K562 (cell line): ENCODE data around the gene MAP3K15. TPM values are rescaled to one million over a fixed set of nuclear protein-coding genes. Genes with fewer than 3 reads are reported as not detected.

Experiments used
- ATAC-seq: fragments of 200-7000 bp; cut with Tn5 transposase; 3 replicates; pipeline ENCODE4 v1.9.1; 2020; ENCODE audit warnings: moderate library complexity
- BruUV-seq: library from RNA; stranded (reverse); fragments of 400-500 nt; replicated peaks from 2 replicates; lab custom pipeline; 2021; lab: Mats Ljungman, UMichigan
- CTCF ChIA-PET: fragments of 300-600 bp; formaldehyde crosslinking; extraction: SDS; loops from one replicate; lab custom pipeline; 2021; ENCODE audit warnings: low intra/inter-chr PET ratio; lab: Yijun Ruan, JAX
- POLR2A ChIA-PET: fragments of 300-600, 350-650 bp; sonication (Branson Sonifier 250); formaldehyde crosslinking; extraction: SDS; loops from one replicate; lab custom pipeline; 2021; ENCODE audit warnings: antibody characterized with exemption, inconsistent platforms; lab: Yijun Ruan, JAX
- DNase-seq, 4 experiments: peaks; one replicate each; pipeline versions ENCODE4 v3.0.0 to v3.0.0-alpha.2; 2011 to 2018; ENCODE audit warnings: low spot score in 3 of 4, mixed read lengths in 3 of 4; ENCODE audit errors: extremely low read depth in 1 of 4
- FAIRE-seq: peaks from 2 replicates; lab custom pipeline; 2011; peaks lifted over from hg19 to GRCh38; lab: Jason Lieb, UNC
- H2AFZ ChIP-seq: 2 replicates; pipeline ENCODE4 v1.6.0; 2011; ENCODE audit warnings: low read depth, low read length, control low read depth, inconsistent platforms
- H3K27ac ChIP-seq: fragments of 200-600 bp; 3 replicates; pipeline ENCODE4 v1.8.0; 2011; ENCODE audit warnings: low read depth, mild to moderate bottlenecking, control low read depth, inconsistent platforms, low read length, moderate library complexity, mixed read lengths; ENCODE audit errors: extremely low read depth
- H3K27me3 ChIP-seq, 2 experiments: fragments of 300-600 bp in 1 of 2; 2 replicates in 1 of 2; 3 replicates in 1 of 2; pipeline versions ENCODE4 v1.6.0 to v1.8.0; 2011; ENCODE audit warnings: inconsistent platforms in 2 of 2, low read length in 2 of 2, mild to moderate bottlenecking in 1 of 2, mixed read lengths in 1 of 2, moderate library complexity in 1 of 2; ENCODE audit not compliant: control insufficient read depth in 2 of 2, insufficient read depth in 2 of 2
- H3K36me3 ChIP-seq: fragments of 300-600 bp; 3 replicates; pipeline ENCODE4 v1.8.0; 2011; ENCODE audit warnings: mild to moderate bottlenecking, low read length, inconsistent platforms; ENCODE audit not compliant: control insufficient read depth, insufficient read depth
- H3K4me1 ChIP-seq, 2 experiments: fragments of 200-600 bp in 1 of 2; replicated peaks in 1 of 2; 2 replicates in 1 of 2; 3 replicates in 1 of 2; pipeline versions ENCODE4 v1.5.1 to v1.8.0; 2011; ENCODE audit warnings: inconsistent platforms in 2 of 2, low read length in 2 of 2, mild to moderate bottlenecking in 1 of 2, mixed read lengths in 1 of 2, moderate library complexity in 1 of 2; ENCODE audit not compliant: control insufficient read depth in 2 of 2, insufficient read depth in 2 of 2
- H3K4me2 ChIP-seq: 2 replicates; pipeline ENCODE4 v1.6.1; 2011; ENCODE audit warnings: low read length, control low read depth, inconsistent platforms, mixed read lengths; ENCODE audit not compliant: insufficient read depth
- H3K4me3 ChIP-seq: fragments of 200-600 bp; sonication (generic), shearing (Covaris generic); 2 replicates; pipeline ENCODE4 v1.5.1; 2016; ENCODE audit warnings: control low read depth, inconsistent platforms
- H3K79me2 ChIP-seq: fragments of 200-600 bp; 3 replicates; pipeline ENCODE4 v1.8.0; 2011; ENCODE audit warnings: low read length, inconsistent platforms; ENCODE audit not compliant: control insufficient read depth, insufficient read depth
- H3K9ac ChIP-seq, 2 experiments: 2 replicates each; pipeline versions ENCODE4 v1.6.0 to v1.6.1; 2011; ENCODE audit warnings: low read depth in 2 of 2, low read length in 2 of 2, control low read depth in 1 of 2, inconsistent platforms in 1 of 2, mild to moderate bottlenecking in 1 of 2, mixed read lengths in 1 of 2; ENCODE audit not compliant: insufficient read depth in 1 of 2
- H3K9me1 ChIP-seq: one replicate; pipeline ENCODE4 v1.6.0; 2011; ENCODE audit warnings: inconsistent platforms, mild to moderate bottlenecking, low read length, moderate library complexity; ENCODE audit not compliant: control insufficient read depth, insufficient read depth
- H3K9me3 ChIP-seq: replicated peaks from 2 replicates; pipeline ENCODE4 v1.5.1; 2011; ENCODE audit warnings: low read depth, low read length, inconsistent platforms; ENCODE audit not compliant: control insufficient read depth, insufficient read depth
- H4K20me1 ChIP-seq: replicated peaks from 2 replicates; pipeline ENCODE4 v1.6.1; 2011; ENCODE audit warnings: low read length, inconsistent platforms, mixed read lengths; ENCODE audit not compliant: control insufficient read depth, insufficient read depth
- ADNP ChIP-seq: fragments of 200-800 bp; sonication (Bioruptor generic); IDR thresholded peaks from 2 replicates; pipeline ENCODE4 v1.6.1; 2016; ENCODE audit warnings: missing genetic modification characterization, missing compliant biosample characterization
- ATF1 ChIP-seq, 2 experiments: fragments of 450-650 bp in 1 of 2; IDR thresholded peaks; 2 replicates each; pipeline ENCODE4 v1.6.1; 2016; ENCODE audit warnings: missing compliant biosample characterization in 1 of 2, missing genetic modification characterization in 1 of 2
- ATF7 ChIP-seq: fragments of 450-650 bp; IDR thresholded peaks from 2 replicates; pipeline ENCODE4 v1.7.1; 2014; ENCODE audit warnings: mild to moderate bottlenecking, moderate library complexity
- EHMT2 ChIP-seq: fragments of 450-650 bp; IDR thresholded peaks from 2 replicates; pipeline ENCODE4 v1.6.1; 2018; ENCODE audit warnings: antibody characterized with exemption
- ILK ChIP-seq: fragments of 450-650 bp; IDR thresholded peaks from 2 replicates; pipeline ENCODE4 v1.6.1; 2016; ENCODE audit warnings: missing genetic modification characterization, low read depth, mild to moderate bottlenecking, missing compliant biosample characterization, moderate library complexity, borderline replicate concordance
- SIRT6 ChIP-seq: IDR thresholded peaks from one replicate; pipeline ENCODE4 v1.6.1; 2012; ENCODE audit warnings: low read depth, mild to moderate bottlenecking, control low read depth, inconsistent platforms, low read length, moderate library complexity
- SNRNP70 ChIP-seq: fragments of 200-400 bp; formaldehyde crosslinking; optimal IDR thresholded peaks from 2 replicates; pipeline ENCODE3; 2017; ENCODE audit warnings: low read depth, low read length
- SRSF9 ChIP-seq: fragments of 200-400 bp; formaldehyde crosslinking; IDR thresholded peaks from 2 replicates; pipeline ENCODE4 v1.6.1; 2017; ENCODE audit warnings: low read depth, low read length, borderline replicate concordance
- TEAD4 ChIP-seq, 2 experiments: sonication (generic) in 1 of 2; formaldehyde crosslinking in 1 of 2; IDR thresholded peaks; 2 replicates each; pipeline versions ENCODE4 v1.6.1 to v1.8.0; 2012 to 2022; ENCODE audit warnings: borderline replicate concordance in 1 of 2, inconsistent platforms in 1 of 2, low read length in 1 of 2, mild to moderate bottlenecking in 1 of 2, missing genetic modification reagents in 1 of 2
- WHSC1 ChIP-seq: IDR thresholded peaks from one replicate; pipeline ENCODE4 v1.6.1; 2012; ENCODE audit warnings: low read length, control low read depth, inconsistent platforms
- ZBTB8A ChIP-seq: fragments of 450-650 bp; IDR thresholded peaks from 2 replicates; pipeline ENCODE4 v1.6.1; 2018; ENCODE audit warnings: mild to moderate bottlenecking, moderate library complexity; ENCODE audit not compliant: partially characterized antibody
- ZNF175 ChIP-seq: fragments of 200-800 bp; sonication (Bioruptor generic); IDR thresholded peaks from 2 replicates; pipeline ENCODE4 v1.6.1; 2016; ENCODE audit warnings: low read depth, mild to moderate bottlenecking, missing genetic modification characterization, missing compliant biosample characterization
- ZNF740 ChIP-seq, 3 experiments: fragments of 200-800 bp in 1 of 3; sonication (Bioruptor generic) in 1 of 3; sonication (generic) in 1 of 3; formaldehyde crosslinking in 1 of 3; IDR thresholded peaks; 2 replicates each; pipeline versions ENCODE4 v1.6.1 to v1.8.0; 2016 to 2022; ENCODE audit warnings: mild to moderate bottlenecking in 2 of 3, missing compliant biosample characterization in 2 of 3, missing genetic modification characterization in 2 of 3, missing genetic modification reagents in 1 of 3
- WGBS: fragments of 100-300 bp; shearing (Covaris generic); methylation state at CpG from one replicate; pipeline ENCODE4 v1.1.6; 2016; ENCODE audit warnings: low coverage, mixed read lengths; ENCODE audit not compliant: insufficient coverage; ENCODE audit errors: missing lambda C conversion rate; 5-methylcytosine and 5-hydroxymethylcytosine counted together
- in situ Hi-C: fragments of 300-500 bp; cut with MboI; formaldehyde crosslinking; loops from 4 replicates; pipeline ENCODE4 v1.15.0; 2018; ENCODE audit warnings: inconsistent platforms, mixed read lengths
- intact Hi-C: fragments of 100-400 bp; cut with micrococcal nuclease; formaldehyde crosslinking; loops from 2 replicates; pipeline ENCODE4 v1.14.2; 2022
- polyA plus RNA-seq, 8 experiments: library from polyadenylated mRNA; depleted of rRNA in 4 of 8; stranded (reverse) in 5 of 8; unstranded in 3 of 8; fragments of >200 nt; fragmentation: Nextera tagmentation in 2 of 8; fragmentation: Illumina TruSeq in 1 of 8; extraction: Ambion mirVana in 2 of 8; extraction: Trizol in 1 of 8; gene quantifications; 2 replicates each; pipeline versions ENCODE4 v1.2.1 to v1.2.3, GENCODE V29; 2011 to 2014; ENCODE audit warnings: inconsistent platforms in 1 of 8, missing spikeins in 1 of 8
- total RNA-seq, 7 experiments: library from RNA; depleted of rRNA in 6 of 7; stranded (reverse); fragments of >200 nt in 6 of 7; fragmentation: Illumina TruSeq in 2 of 7; extraction: Trizol in 2 of 7; gene quantifications; 2 replicates each; pipeline versions ENCODE4 v1.2.1 to v1.2.3, GENCODE V29; 2011 to 2021; ENCODE audit warnings: low replicate concordance in 1 of 7

MAP3K15 gene
- total and polyA plus RNA-seq, 9 of the 15 experiments (the other 6 are each of a cell fraction or from before 2014, with no cell fraction given): 0.03 to 0.29 (median 0.14) TPM; not detected in 5

- TF ChIP-seq ZNF740 (CRISPR knock-in tag; IDR thresholded peaks at IDR 0.05) (no peak), ZNF740 (tag; IDR thresholded peaks at IDR 0.05) (no peak), ILK (tag) (no peak), ZBTB8A (no peak)
- TF ChIP-seq, all 486 proteins: peak for 0
Observed at GRCh38 chrX:19556202-19556601, 40.9 kb upstream of the MAP3K15 start (continued).

DNA sequence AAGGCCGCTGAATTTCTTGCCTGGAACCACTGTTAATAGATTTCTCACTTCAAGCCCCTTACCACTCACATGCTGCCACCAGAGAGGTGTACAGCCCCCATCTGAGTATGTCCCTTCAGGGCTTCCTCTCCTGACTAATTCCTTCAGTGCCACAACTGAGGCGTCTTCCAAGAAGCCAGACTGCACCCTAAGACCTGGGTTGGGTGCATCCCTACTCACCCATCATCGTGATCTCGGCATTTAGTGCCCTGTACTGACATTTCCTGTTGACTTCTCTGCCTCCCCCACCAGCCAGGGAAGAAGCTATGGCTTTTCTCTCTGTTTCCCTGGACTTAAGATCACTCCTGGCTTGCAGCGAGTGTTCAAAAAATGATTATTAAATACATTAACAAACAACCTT is 40.4 kb upstream of the MAP3K15 start:
- intact Hi-C loops: no loop called here
- H3K9me1 ChIP-seq: no peaks in the 10 kb centered on the region
- TF ChIP-seq SNRNP70: no peak
- TF ChIP-seq ADNP (tag): no peak
- TF ChIP-seq SRSF9: no peak
- TF ChIP-seq WHSC1: no peak
- TF ChIP-seq SIRT6: no peak
- no peak for TF ChIP-seq ATF1 (CRISPR knock-in tag; IDR thresholded peaks at IDR 0.05)
- TF ChIP-seq ATF1 (tag; IDR thresholded peaks at IDR 0.05): no peak
- TF ChIP-seq ATF7: no peak
- TF ChIP-seq ZNF175: no peak
- TF ChIP-seq TEAD4 (IDR thresholded peaks at IDR 0.05; ENCODE audit: low read length): no peak
- no peak for TF ChIP-seq TEAD4 (CRISPR knock-in tag; IDR thresholded peaks at IDR 0.05; ENCODE audit: borderline replicate concordance)
- no peak for TF ChIP-seq EHMT2
- peaks cover 3% of the 10 kb centered on the region; the same call in 1 of the 2 replicates for H4K20me1 ChIP-seq
- H3K9ac ChIP-seq: no peak overlapping the region
- POLR2A ChIA-PET: no interaction called here
- H3K4me1 ChIP-seq: no peaks in the 10 kb centered on the region
- DNase-seq (no peak), FAIRE-seq (no peak), ATAC-seq (no peak)
- H2AFZ ChIP-seq: no peak overlapping the region
- H3K4me3 ChIP-seq: no peak overlapping the region
- WGBS: 0% methylated on average over 4 of the region's 5 CpGs
- peaks cover 0 to 6% of the 10 kb centered on the region in 2 experiments; a peak in 1 of 5 replicates for H3K27me3 ChIP-seq
- CTCF ChIA-PET: interaction anchor here (0.6 kb wide), 1 partner anchor 80 kb away, joined by 3 read pairs; no protein-coding TSS in a partner anchor
- no TSS peak for BruUV-seq
- H3K9me3 ChIP-seq: no peaks in the 10 kb centered on the region
- H3K27ac ChIP-seq: no peak overlapping the region
- no peaks in the 10 kb centered on the region for H3K36me3 ChIP-seq
- H3K4me2 ChIP-seq: no peak overlapping the region
- in situ Hi-C loops: no loop called here
- H3K79me2 ChIP-seq: no peaks in the 10 kb centered on the region
